OCI-LY3 (cell line): Measurements from ENCODE around the gene TIMM44.

Experiments used
- H2AFZ ChIP-seq: fragments of 200-600, 300-600 bp; shearing (Covaris generic); 2 replicates; pipeline ENCODE4 v1.6.0; 2014; ENCODE audit warnings: antibody characterized with exemption, low read depth, low read length
- H3K27ac ChIP-seq: fragments of 200-600, 300-600 bp; sonication (generic); 2 replicates; pipeline ENCODE4 v1.5.1; 2014; ENCODE audit warnings: mild to moderate bottlenecking, low read length, moderate library complexity, mixed read lengths
- H3K27me3 ChIP-seq: fragments of 200-600, 300-600 bp; sonication (generic); 2 replicates; pipeline ENCODE4 v1.6.1; 2014; ENCODE audit warnings: low read depth, low read length, mixed read lengths
- H3K36me3 ChIP-seq: fragments of 200-600, 300-600 bp; sonication (generic); replicated peaks from 2 replicates; pipeline ENCODE3; 2014; ENCODE audit warnings: low read depth, low read length, mixed read lengths
- H3K4me1 ChIP-seq: fragments of 300-600, 200-600 bp; sonication (generic); 2 replicates; pipeline ENCODE4 v1.6.1; 2014; ENCODE audit warnings: low read length, mixed read lengths
- H3K4me2 ChIP-seq: fragments of 200-600, 300-600 bp; sonication (generic); 2 replicates; pipeline ENCODE4 v1.6.1; 2014; ENCODE audit warnings: low read length, mixed read lengths
- H3K4me3 ChIP-seq: fragments of 300-600, 200-600 bp; sonication (generic); 2 replicates; pipeline ENCODE4 v1.5.1; 2014; ENCODE audit warnings: antibody characterized with exemption, mild to moderate bottlenecking, low read length, moderate library complexity
- H3K79me2 ChIP-seq: fragments of 300-600, 200-600 bp; shearing (Covaris generic); 2 replicates; pipeline ENCODE4 v1.6.1; 2014; ENCODE audit warnings: mild to moderate bottlenecking, low read length, mixed read lengths
- H3K9ac ChIP-seq: fragments of 300-600, 200-600 bp; shearing (Covaris generic); 2 replicates; pipeline ENCODE4 v1.6.0; 2014; ENCODE audit warnings: mild to moderate bottlenecking, low read length, moderate library complexity
- H3K9me3 ChIP-seq: fragments of 200-600, 300-600 bp; shearing (Covaris generic); 2 replicates; pipeline ENCODE4 v1.6.1; 2014; ENCODE audit warnings: low read length, mixed read lengths; ENCODE audit not compliant: insufficient read depth
- H4K20me1 ChIP-seq: fragments of 200-600, 300-600 bp; sonication (generic); 2 replicates; pipeline ENCODE4 v1.6.1; 2016; ENCODE audit warnings: low read length, mixed read lengths; ENCODE audit not compliant: insufficient read depth
- EZH2phosphoT487 ChIP-seq: fragments of 200-600 bp; shearing (Covaris generic); IDR thresholded peaks from 2 replicates; pipeline ENCODE4 v1.6.1; 2018; ENCODE audit warnings: antibody characterized with exemption, mixed run types, low read depth
- TF ChIP-seq, protein P1 (sequence below): fragments of 200-600, 300-600 bp; sonication (generic); IDR thresholded peaks from 2 replicates; pipeline ENCODE4 v1.5.1; 2014; ENCODE audit warnings: antibody characterized with exemption, low read length, low read depth

Gene TIMM44

DNA sequence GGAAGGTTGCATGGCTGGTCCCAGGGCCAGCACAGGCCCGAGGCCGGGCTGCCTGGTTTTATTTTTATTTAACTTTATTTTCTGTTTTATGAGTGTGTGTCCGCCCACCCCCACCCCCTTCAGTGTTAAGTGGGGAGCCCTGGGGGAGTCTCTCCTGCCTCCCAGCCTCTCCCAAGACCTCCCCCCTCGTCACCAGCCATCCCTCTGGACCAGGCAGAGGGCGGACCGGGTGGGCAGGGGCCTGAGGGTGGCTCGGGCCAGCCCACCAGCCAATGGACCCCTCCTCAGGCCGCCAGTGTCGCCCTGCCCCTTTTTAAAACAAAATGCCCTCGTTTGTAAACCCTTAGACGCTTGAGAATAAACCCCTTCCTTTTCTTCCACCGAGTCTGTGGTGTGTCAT, 29.4 kb downstream of the TIMM44 start:
- Histone ChIP-seq H3K4me1 (peaks cover 6% of the 10 kb centered on the region; the same call in 1 of the 2 replicates), H3K27me3 (no peaks in the 10 kb centered on the region), H3K4me2 (no peak overlapping the region), H2AFZ (no peak overlapping the region), H3K9ac (no peak overlapping the region), H3K27ac (no peak overlapping the region), H3K9me3 (no peaks in the 10 kb centered on the region), H4K20me1 (peaks cover 2% of the 10 kb centered on the region; the same call in 1 of the 2 replicates), H3K4me3 (no peak overlapping the region), H3K79me2 (no peaks in the 10 kb centered on the region), H3K36me3 (peaks cover 21% of the 10 kb centered on the region)
- TF ChIP-seq, protein P1, sequence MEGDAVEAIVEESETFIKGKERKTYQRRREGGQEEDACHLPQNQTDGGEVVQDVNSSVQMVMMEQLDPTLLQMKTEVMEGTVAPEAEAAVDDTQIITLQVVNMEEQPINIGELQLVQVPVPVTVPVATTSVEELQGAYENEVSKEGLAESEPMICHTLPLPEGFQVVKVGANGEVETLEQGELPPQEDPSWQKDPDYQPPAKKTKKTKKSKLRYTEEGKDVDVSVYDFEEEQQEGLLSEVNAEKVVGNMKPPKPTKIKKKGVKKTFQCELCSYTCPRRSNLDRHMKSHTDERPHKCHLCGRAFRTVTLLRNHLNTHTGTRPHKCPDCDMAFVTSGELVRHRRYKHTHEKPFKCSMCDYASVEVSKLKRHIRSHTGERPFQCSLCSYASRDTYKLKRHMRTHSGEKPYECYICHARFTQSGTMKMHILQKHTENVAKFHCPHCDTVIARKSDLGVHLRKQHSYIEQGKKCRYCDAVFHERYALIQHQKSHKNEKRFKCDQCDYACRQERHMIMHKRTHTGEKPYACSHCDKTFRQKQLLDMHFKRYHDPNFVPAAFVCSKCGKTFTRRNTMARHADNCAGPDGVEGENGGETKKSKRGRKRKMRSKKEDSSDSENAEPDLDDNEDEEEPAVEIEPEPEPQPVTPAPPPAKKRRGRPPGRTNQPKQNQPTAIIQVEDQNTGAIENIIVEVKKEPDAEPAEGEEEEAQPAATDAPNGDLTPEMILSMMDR, result no peak
- TF ChIP-seq EZH2phosphoT487, result no peak

DNA sequence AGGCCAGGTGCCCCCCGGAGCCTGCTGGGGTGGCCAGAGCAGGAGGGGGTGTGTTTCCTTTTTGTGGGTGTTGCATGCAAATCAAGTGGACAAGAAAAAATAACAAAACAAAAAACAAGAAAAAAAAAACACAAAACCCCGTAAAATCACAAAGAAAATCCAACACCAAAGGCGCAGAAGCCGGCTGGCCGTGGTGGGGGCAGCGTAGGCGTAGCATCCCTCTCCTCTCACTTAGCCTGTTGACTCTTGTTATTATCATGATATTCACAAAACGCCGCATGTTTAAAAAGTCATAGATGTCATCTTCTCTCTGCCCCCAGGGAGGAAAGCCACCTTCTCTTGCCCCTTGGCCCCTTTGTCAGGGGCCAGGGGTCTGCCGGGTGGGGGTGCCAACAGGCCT, 29.8 kb downstream of the TIMM44 start:
- H3K4me2 ChIP-seq, result no peak overlapping the region
- peaks cover 6% of the 10 kb centered on the region; the same call in 1 of the 2 replicates for H3K4me1 ChIP-seq
- no peak for TF ChIP-seq EZH2phosphoT487
- TF ChIP-seq, protein P1, result no peak
- H3K36me3 ChIP-seq, result peaks cover 21% of the 10 kb centered on the region
- no peaks in the 10 kb centered on the region for H3K9me3 ChIP-seq
- H4K20me1 ChIP-seq, result peaks cover 4% of the 10 kb centered on the region; the same call in 1 of the 2 replicates
- peaks cover under 1% of the 10 kb centered on the region; the same call in 1 of the 2 replicates for H3K79me2 ChIP-seq
- H3K27me3 ChIP-seq, result no peaks in the 10 kb centered on the region
- no peak overlapping the region for H3K4me3 ChIP-seq
- no peak overlapping the region for H3K9ac ChIP-seq
- H2AFZ ChIP-seq, result no peak overlapping the region
- H3K27ac ChIP-seq, result no peak overlapping the region

DNA sequence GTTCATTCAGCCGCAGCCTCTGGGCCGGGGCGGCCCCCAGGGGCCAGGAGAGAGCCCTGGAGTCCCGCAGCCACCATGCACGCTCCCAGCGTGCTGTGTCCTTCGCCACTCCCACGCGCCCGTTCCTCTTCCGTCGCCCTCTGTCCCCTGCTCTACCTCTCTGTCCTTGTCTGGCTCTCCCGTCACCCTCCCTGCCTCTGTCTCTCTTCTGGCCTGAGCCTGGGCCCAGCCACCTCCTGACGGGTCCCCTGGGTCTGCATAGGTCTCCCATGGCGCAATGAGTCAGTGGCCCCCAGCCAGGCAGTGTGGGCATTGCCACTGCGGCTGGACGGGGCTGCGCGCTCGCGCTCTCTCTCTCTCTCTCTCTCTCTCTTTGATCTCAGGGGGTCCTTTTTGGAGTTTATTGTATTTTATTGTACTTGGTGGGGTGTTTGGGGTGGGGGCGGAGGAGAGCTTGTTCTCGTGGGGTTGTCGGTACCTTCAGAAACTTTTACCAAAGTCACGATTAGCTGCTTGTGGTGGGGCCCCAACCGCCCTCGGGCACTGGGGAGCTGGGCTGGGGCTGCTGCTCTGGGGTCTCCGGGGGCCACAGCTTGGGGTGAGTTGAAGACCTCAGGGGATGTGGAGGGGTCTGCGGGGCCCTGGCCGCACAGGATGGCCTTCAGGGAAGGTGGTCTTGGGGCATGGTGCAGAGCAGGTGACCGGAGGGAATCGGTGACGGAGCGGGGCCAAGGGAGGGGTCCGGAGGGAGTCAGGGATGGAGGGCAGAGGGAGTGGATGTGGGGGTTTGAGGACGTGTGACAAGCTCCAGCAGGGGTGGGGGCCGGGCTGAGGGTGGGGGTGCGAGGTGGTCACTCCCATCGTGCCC, 30.5 kb downstream of the TIMM44 start:
- Histone ChIP-seq H3K79me2 (peaks cover 7% of the 10 kb centered on the region), H3K4me2 (no peak overlapping the region), H3K4me3 (no peak overlapping the region), H3K9ac (no peak overlapping the region), H3K27ac (no peak overlapping the region), H3K27me3 (no peaks in the 10 kb centered on the region), H3K9me3 (no peaks in the 10 kb centered on the region), H3K36me3 (peaks cover 21% of the 10 kb centered on the region), H2AFZ (no peak overlapping the region), H3K4me1 (peaks cover 6% of the 10 kb centered on the region; the same call in 1 of the 2 replicates), H4K20me1 (peaks cover 10% of the 10 kb centered on the region; the same call in 1 of the 2 replicates)
- TF ChIP-seq, protein P1, result no peak
- TF ChIP-seq EZH2phosphoT487, result no peak

DNA sequence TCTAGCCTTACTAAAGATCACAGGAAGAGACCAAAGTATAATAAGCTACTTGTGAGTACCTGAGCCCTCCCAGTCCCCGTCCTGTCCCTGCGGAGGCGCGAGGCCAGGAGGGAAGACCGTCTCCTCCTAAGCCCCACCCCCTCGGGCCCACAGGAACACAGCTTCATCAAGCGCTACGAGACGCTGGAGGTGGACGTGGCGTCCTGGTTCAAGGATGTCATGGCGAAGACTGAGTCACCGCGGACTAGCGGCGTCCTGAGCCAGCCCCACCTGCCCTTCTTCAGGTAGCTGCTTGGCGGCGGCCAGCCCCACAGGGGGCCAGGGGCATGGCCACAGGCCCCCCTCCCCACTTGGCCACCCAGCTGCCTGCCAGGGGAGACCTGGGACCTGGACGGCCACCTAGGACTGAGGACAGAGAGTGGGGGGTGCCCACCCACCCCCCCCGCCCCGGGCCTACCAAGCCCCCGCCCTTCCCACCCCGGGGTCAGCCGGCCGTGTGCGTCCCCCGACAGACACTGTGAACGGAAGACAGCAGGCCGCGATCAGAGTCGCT, 31.2 kb downstream of the TIMM44 start:
- Histone ChIP-seq H2AFZ (no peak overlapping the region), H3K4me3 (no peak overlapping the region), H3K27me3 (no peaks in the 10 kb centered on the region), H3K9ac (no peak overlapping the region), H3K27ac (no peak overlapping the region), H3K4me1 (peaks cover 6% of the 10 kb centered on the region; the same call in 1 of the 2 replicates), H3K79me2 (peaks cover 14% of the 10 kb centered on the region), H3K36me3 (peaks cover 21% of the 10 kb centered on the region), H3K4me2 (no peak overlapping the region), H4K20me1 (peaks cover 15% of the 10 kb centered on the region), H3K9me3 (no peaks in the 10 kb centered on the region)
- TF ChIP-seq EZH2phosphoT487, result no peak
- TF ChIP-seq, protein P1, result no peak
